GM23338 (cell line): Measurements from ENCODE around the gene NRSN2. TPM values are rescaled to one million over a fixed set of nuclear protein-coding genes. Genes with fewer than 3 reads are reported as not detected.
A peak's percentile ranks its signal among the peaks of the same experiment; 100 is the strongest.

ENCODE experiments used
- ATAC-seq: fragments of 200-7000 bp; cut with Tn5 transposase; 3 replicates; pipeline ENCODE4 v1.9.1; 2020
- DNase-seq: peaks from one replicate; pipeline ENCODE4 v3.0.0-alpha.2; 2015; ENCODE audit warnings: low spot score
- H2AFZ ChIP-seq: fragments of 200-600 bp; sonication (generic); 2 replicates; pipeline ENCODE4 v1.8.0; 2016; ENCODE audit warnings: antibody characterized with exemption, mild to moderate bottlenecking, moderate library complexity
- H3F3A ChIP-seq: fragments of 200-600 bp; sonication (generic); replicated peaks from 2 replicates; pipeline ENCODE4 v1.8.0; 2017; ENCODE audit warnings: antibody characterized with exemption, mixed run types, low read depth
- H3K27ac ChIP-seq: fragments of 200-600 bp; sonication (generic); 2 replicates; pipeline ENCODE4 v1.6.1; 2016; ENCODE audit warnings: low read depth
- H3K27me3 ChIP-seq: fragments of 200-600 bp; sonication (generic); 2 replicates; pipeline ENCODE4 v1.8.0; 2016; ENCODE audit warnings: mild to moderate bottlenecking, mixed run types, moderate library complexity; ENCODE audit not compliant: insufficient read depth
- H3K36me3 ChIP-seq: fragments of 200-600 bp; sonication (generic); 2 replicates; pipeline ENCODE4 v1.8.0; 2016; ENCODE audit warnings: mild to moderate bottlenecking; ENCODE audit not compliant: insufficient read depth
- H3K4me1 ChIP-seq: fragments of 200-600 bp; sonication (generic); 2 replicates; pipeline ENCODE4 v1.8.0; 2016; ENCODE audit warnings: mild to moderate bottlenecking, moderate library complexity; ENCODE audit not compliant: insufficient read depth
- H3K4me2 ChIP-seq: fragments of 200-600 bp; sonication (generic); 2 replicates; pipeline ENCODE4 v1.7.1; 2017; ENCODE audit warnings: mixed run types
- H3K4me3 ChIP-seq: fragments of 200-600 bp; sonication (generic); 2 replicates; pipeline ENCODE4 v1.6.1; 2016; ENCODE audit warnings: mixed run types
- H3K79me2 ChIP-seq: fragments of 200-600 bp; sonication (generic); replicated peaks from 2 replicates; pipeline ENCODE4 v1.8.0; 2017; ENCODE audit warnings: mild to moderate bottlenecking; ENCODE audit not compliant: insufficient read depth
- H3K9me2 ChIP-seq: fragments of 200-600 bp; sonication (generic); 2 replicates; pipeline ENCODE4 v1.8.0; 2017; ENCODE audit not compliant: insufficient read depth
- H4K20me1 ChIP-seq: fragments of 200-600 bp; sonication (generic); replicated peaks from 2 replicates; pipeline ENCODE4 v1.8.0; 2017; ENCODE audit warnings: mild to moderate bottlenecking; ENCODE audit not compliant: insufficient read depth
- H3K27ac Mint-ChIP-seq: 2 replicates; pipeline ENCODE4 v1.8.0; 2020; ENCODE audit warnings: inconsistent platforms, mild to moderate bottlenecking, moderate library complexity, mixed read lengths
- H3K27me3 Mint-ChIP-seq: 3 replicates; pipeline ENCODE4 v1.8.0; 2022; ENCODE audit warnings: low read depth, mild to moderate bottlenecking, moderate library complexity, mixed read lengths, inconsistent platforms; ENCODE audit not compliant: insufficient read depth, poor library complexity
- H3K36me3 Mint-ChIP-seq: 3 replicates; pipeline ENCODE4 v1.8.0; 2021; ENCODE audit warnings: low read depth, mild to moderate bottlenecking, inconsistent platforms, moderate library complexity, mixed read lengths
- H3K4me1 Mint-ChIP-seq: 3 replicates; pipeline ENCODE4 v1.8.0; 2020; ENCODE audit warnings: mild to moderate bottlenecking, inconsistent platforms, mixed read lengths
- H3K4me3 Mint-ChIP-seq: 3 replicates; pipeline ENCODE4 v1.8.0; 2021; ENCODE audit warnings: moderate library complexity, mild to moderate bottlenecking, inconsistent platforms, mixed read lengths
- H3K9me3 Mint-ChIP-seq: 3 replicates; pipeline ENCODE4 v1.8.0; 2020; ENCODE audit warnings: moderate library complexity, mild to moderate bottlenecking, inconsistent platforms, mixed read lengths
- CREB1 ChIP-seq: fragments of 250-450 bp; sonication (Bioruptor Pico); IDR thresholded peaks from 2 replicates; pipeline ENCODE4 v1.5.0; 2020; ENCODE audit warnings: low read depth, mild to moderate bottlenecking, moderate library complexity
- JUNB ChIP-seq: IDR thresholded peaks from one replicate; pipeline ENCODE4 v1.6.1; 2016; ENCODE audit warnings: antibody characterized with exemption; ENCODE audit not compliant: unreplicated experiment
- NANOG ChIP-seq: IDR thresholded peaks from 2 replicates; pipeline ENCODE4 v1.6.1; 2016; ENCODE audit warnings: antibody characterized with exemption, borderline replicate concordance
- POLR2AphosphoS5 ChIP-seq: IDR thresholded peaks from 2 replicates; pipeline ENCODE4 v1.6.1; 2016; ENCODE audit warnings: antibody characterized with exemption, low read depth
- STAT1 ChIP-seq: IDR thresholded peaks from one replicate; pipeline ENCODE4 v1.6.1; 2016; ENCODE audit warnings: antibody characterized with exemption; ENCODE audit not compliant: unreplicated experiment
- ZNF331 ChIP-seq: fragments of 250-450 bp; sonication (Bioruptor Pico); IDR thresholded peaks from 2 replicates; pipeline ENCODE4 v1.5.0; 2020; ENCODE audit warnings: low read depth, mild to moderate bottlenecking, moderate library complexity
- polyA plus RNA-seq: library from polyadenylated mRNA; unstranded; fragments of >200 nt; fragmentation: Nextera tagmentation; extraction: Ambion mirVana; gene quantifications from 2 replicates; pipeline ENCODE4 v1.2.1, GENCODE V29; 2016
- total RNA-seq: library from RNA; depleted of rRNA; stranded (reverse); fragments of >200 nt; shearing (Covaris generic); gene quantifications from 2 replicates; pipeline ENCODE4 v1.2.3, GENCODE V29; 2014
- TF ChIP-seq, protein P1 (sequence below), 2 experiments: fragments of 200-600 bp in 1 of 2; sonication (generic) in 1 of 2; conservative IDR thresholded peaks; 2 replicates each; pipeline versions ENCODE4 v1.5.1 to v1.6.1; 2016 to 2017; ENCODE audit warnings: antibody characterized with exemption in 2 of 2, low read depth in 2 of 2, mild to moderate bottlenecking in 2 of 2, moderate library complexity in 1 of 2
- TF ChIP-seq, protein P2 (sequence below): IDR thresholded peaks from 2 replicates; pipeline ENCODE4 v1.6.1; 2016; ENCODE audit warnings: antibody characterized with exemption

Gene NRSN2
- total and polyA plus RNA-seq, 2 experiments from 2014 or later, result 14.4 to 17.9 TPM

GRCh38 chr20:326645-327185 lies 20.2 kb upstream of the NRSN2 start:
- DNase-seq (no peak), ATAC-seq (peak; percentile 13)
- H3K27me3 Mint-ChIP-seq, result peaks cover 5% of the 10 kb centered on the region
- Histone ChIP-seq H3K4me1 (peaks cover 50% of the 10 kb centered on the region), H3K4me3 (peak overlapping the region; percentile 91), H2AFZ (no peak overlapping the region), H3K27ac (peak overlapping the region; percentile 92), H3K79me2 (peaks cover 40% of the 10 kb centered on the region), H3K27me3 (no peaks in the 10 kb centered on the region), H3K9me2 (no peaks in the 10 kb centered on the region), H3F3A (peaks cover 30% of the 10 kb centered on the region), H3K36me3 (no peaks in the 10 kb centered on the region), H4K20me1 (peaks cover 31% of the 10 kb centered on the region), H3K4me2 (peak overlapping the region; percentile 90)
- peak overlapping the region; percentile 90 for H3K4me3 Mint-ChIP-seq
- TF ChIP-seq JUNB (no peak), CREB1 (CRISPR knock-in tag) (no peak), STAT1 (no peak)
- TF ChIP-seq, protein P1, sequence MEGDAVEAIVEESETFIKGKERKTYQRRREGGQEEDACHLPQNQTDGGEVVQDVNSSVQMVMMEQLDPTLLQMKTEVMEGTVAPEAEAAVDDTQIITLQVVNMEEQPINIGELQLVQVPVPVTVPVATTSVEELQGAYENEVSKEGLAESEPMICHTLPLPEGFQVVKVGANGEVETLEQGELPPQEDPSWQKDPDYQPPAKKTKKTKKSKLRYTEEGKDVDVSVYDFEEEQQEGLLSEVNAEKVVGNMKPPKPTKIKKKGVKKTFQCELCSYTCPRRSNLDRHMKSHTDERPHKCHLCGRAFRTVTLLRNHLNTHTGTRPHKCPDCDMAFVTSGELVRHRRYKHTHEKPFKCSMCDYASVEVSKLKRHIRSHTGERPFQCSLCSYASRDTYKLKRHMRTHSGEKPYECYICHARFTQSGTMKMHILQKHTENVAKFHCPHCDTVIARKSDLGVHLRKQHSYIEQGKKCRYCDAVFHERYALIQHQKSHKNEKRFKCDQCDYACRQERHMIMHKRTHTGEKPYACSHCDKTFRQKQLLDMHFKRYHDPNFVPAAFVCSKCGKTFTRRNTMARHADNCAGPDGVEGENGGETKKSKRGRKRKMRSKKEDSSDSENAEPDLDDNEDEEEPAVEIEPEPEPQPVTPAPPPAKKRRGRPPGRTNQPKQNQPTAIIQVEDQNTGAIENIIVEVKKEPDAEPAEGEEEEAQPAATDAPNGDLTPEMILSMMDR (conservative IDR thresholded peaks at IDR 0.05; ENCODE audit: low read depth in 2 of 2), result 0 out of 4 replicates have a peak, but pooled peaks of 1 of the 2 experiments have one; percentile 6
- TF ChIP-seq, protein P2, sequence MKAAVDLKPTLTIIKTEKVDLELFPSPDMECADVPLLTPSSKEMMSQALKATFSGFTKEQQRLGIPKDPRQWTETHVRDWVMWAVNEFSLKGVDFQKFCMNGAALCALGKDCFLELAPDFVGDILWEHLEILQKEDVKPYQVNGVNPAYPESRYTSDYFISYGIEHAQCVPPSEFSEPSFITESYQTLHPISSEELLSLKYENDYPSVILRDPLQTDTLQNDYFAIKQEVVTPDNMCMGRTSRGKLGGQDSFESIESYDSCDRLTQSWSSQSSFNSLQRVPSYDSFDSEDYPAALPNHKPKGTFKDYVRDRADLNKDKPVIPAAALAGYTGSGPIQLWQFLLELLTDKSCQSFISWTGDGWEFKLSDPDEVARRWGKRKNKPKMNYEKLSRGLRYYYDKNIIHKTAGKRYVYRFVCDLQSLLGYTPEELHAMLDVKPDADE, result no peak
- peaks cover 47% of the 10 kb centered on the region for H3K4me1 Mint-ChIP-seq
- H3K9me3 Mint-ChIP-seq, result no peaks in the 10 kb centered on the region
- H3K27ac Mint-ChIP-seq, result peak overlapping the region; percentile 86
- H3K36me3 Mint-ChIP-seq, result peaks cover 32% of the 10 kb centered on the region

- ATAC-seq (peak; percentile 23), DNase-seq (peak; percentile 98)
- peak overlapping the region; percentile 91; the same call in 1 of the 2 replicates for H3K27ac ChIP-seq
- peaks cover 31% of the 10 kb centered on the region for H4K20me1 ChIP-seq
- no peak overlapping the region for H2AFZ ChIP-seq
- H3F3A ChIP-seq, result peaks cover 27% of the 10 kb centered on the region
- Mint-ChIP-seq H3K27ac (no peak overlapping the region; the same call in 1 of the 2 replicates), H3K36me3 (peaks cover 32% of the 10 kb centered on the region), H3K4me3 (peak overlapping the region; percentile 90), H3K9me3 (no peaks in the 10 kb centered on the region), H3K4me1 (peaks cover 43% of the 10 kb centered on the region), H3K27me3 (peaks cover 5% of the 10 kb centered on the region)
- peak overlapping the region; percentile 91 for H3K4me3 ChIP-seq
- H3K27me3 ChIP-seq, result no peaks in the 10 kb centered on the region
- no peaks in the 10 kb centered on the region for H3K9me2 ChIP-seq
- peak overlapping the region; percentile 100 for H3K4me2 ChIP-seq
- TF ChIP-seq ZNF331 (CRISPR knock-in tag) (no peak), NANOG (no peak), POLR2AphosphoS5 (peak; percentile 55), CREB1 (CRISPR knock-in tag) (peak; percentile 74)
- peaks cover 43% of the 10 kb centered on the region for H3K4me1 ChIP-seq
- H3K36me3 ChIP-seq, result no peaks in the 10 kb centered on the region
- peaks cover 37% of the 10 kb centered on the region for H3K79me2 ChIP-seq
Measured at GRCh38 chr20:327186-328026, 19.5 kb upstream of the NRSN2 start.
